OCI-LY3 (cell line): ENCODE measurements around the gene HECTD4.

Experiments used
- H2AFZ ChIP-seq: fragments of 200-600, 300-600 bp; shearing (Covaris generic); 2 replicates; pipeline ENCODE4 v1.6.0; 2014; ENCODE audit warnings: antibody characterized with exemption, low read depth, low read length
- H3K27ac ChIP-seq: fragments of 200-600, 300-600 bp; sonication (generic); 2 replicates; pipeline ENCODE4 v1.5.1; 2014; ENCODE audit warnings: mild to moderate bottlenecking, low read length, moderate library complexity, mixed read lengths
- H3K27me3 ChIP-seq: fragments of 200-600, 300-600 bp; sonication (generic); 2 replicates; pipeline ENCODE4 v1.6.1; 2014; ENCODE audit warnings: low read depth, low read length, mixed read lengths
- H3K36me3 ChIP-seq: fragments of 200-600, 300-600 bp; sonication (generic); replicated peaks from 2 replicates; pipeline ENCODE3; 2014; ENCODE audit warnings: low read depth, low read length, mixed read lengths
- H3K4me1 ChIP-seq: fragments of 300-600, 200-600 bp; sonication (generic); 2 replicates; pipeline ENCODE4 v1.6.1; 2014; ENCODE audit warnings: low read length, mixed read lengths
- H3K4me2 ChIP-seq: fragments of 200-600, 300-600 bp; sonication (generic); 2 replicates; pipeline ENCODE4 v1.6.1; 2014; ENCODE audit warnings: low read length, mixed read lengths
- H3K4me3 ChIP-seq: fragments of 300-600, 200-600 bp; sonication (generic); 2 replicates; pipeline ENCODE4 v1.5.1; 2014; ENCODE audit warnings: antibody characterized with exemption, mild to moderate bottlenecking, low read length, moderate library complexity
- H3K79me2 ChIP-seq: fragments of 300-600, 200-600 bp; shearing (Covaris generic); 2 replicates; pipeline ENCODE4 v1.6.1; 2014; ENCODE audit warnings: mild to moderate bottlenecking, low read length, mixed read lengths
- H3K9ac ChIP-seq: fragments of 300-600, 200-600 bp; shearing (Covaris generic); 2 replicates; pipeline ENCODE4 v1.6.0; 2014; ENCODE audit warnings: mild to moderate bottlenecking, low read length, moderate library complexity
- H3K9me3 ChIP-seq: fragments of 200-600, 300-600 bp; shearing (Covaris generic); 2 replicates; pipeline ENCODE4 v1.6.1; 2014; ENCODE audit warnings: low read length, mixed read lengths; ENCODE audit not compliant: insufficient read depth
- H4K20me1 ChIP-seq: fragments of 200-600, 300-600 bp; sonication (generic); 2 replicates; pipeline ENCODE4 v1.6.1; 2016; ENCODE audit warnings: low read length, mixed read lengths; ENCODE audit not compliant: insufficient read depth
- CTCF ChIP-seq: fragments of 200-600, 300-600 bp; sonication (generic); IDR thresholded peaks from 2 replicates; pipeline ENCODE4 v1.5.1; 2014; ENCODE audit warnings: antibody characterized with exemption, low read length, low read depth
- EZH2phosphoT487 ChIP-seq: fragments of 200-600 bp; shearing (Covaris generic); IDR thresholded peaks from 2 replicates; pipeline ENCODE4 v1.6.1; 2018; ENCODE audit warnings: antibody characterized with exemption, mixed run types, low read depth

HECTD4 gene

GRCh38 chr12:112425582-112426382 is 43.6 kb upstream of the HECTD4 start:
- H3K9ac ChIP-seq = no peak overlapping the region
- no peak overlapping the region for H3K27ac ChIP-seq
- H3K79me2 ChIP-seq = peaks cover 97% of the 10 kb centered on the region
- TF ChIP-seq CTCF = no peak
- peaks cover 13% of the 10 kb centered on the region for H3K36me3 ChIP-seq
- H3K9me3 ChIP-seq = no peaks in the 10 kb centered on the region
- H3K4me3 ChIP-seq = no peak overlapping the region
- no peaks in the 10 kb centered on the region for H3K27me3 ChIP-seq
- H4K20me1 ChIP-seq = peaks cover 34% of the 10 kb centered on the region
- no peak overlapping the region for H2AFZ ChIP-seq
- H3K4me2 ChIP-seq = no peak overlapping the region
- H3K4me1 ChIP-seq = peaks cover under 1% of the 10 kb centered on the region; the same call in 1 of the 2 replicates

GRCh38 chr12:112424126-112424525 is 41.9 kb upstream of the HECTD4 start:
- Histone ChIP-seq H3K4me3 (no peak overlapping the region), H4K20me1 (peaks cover 40% of the 10 kb centered on the region), H3K9me3 (no peaks in the 10 kb centered on the region), H3K4me2 (no peak overlapping the region), H3K9ac (no peak overlapping the region), H3K79me2 (peaks cover 97% of the 10 kb centered on the region), H3K27ac (no peak overlapping the region), H3K36me3 (peaks cover 13% of the 10 kb centered on the region), H3K27me3 (no peaks in the 10 kb centered on the region), H2AFZ (no peak overlapping the region), H3K4me1 (peaks cover 7% of the 10 kb centered on the region; the same call in 1 of the 2 replicates)
- no peak for TF ChIP-seq CTCF
- TF ChIP-seq EZH2phosphoT487 = no peak

GRCh38 chr12:112422531-112422930 is 40.3 kb upstream of the HECTD4 start:
- Histone ChIP-seq H3K27ac (no peak overlapping the region), H2AFZ (no peak overlapping the region), H3K27me3 (no peaks in the 10 kb centered on the region), H3K79me2 (peaks cover 97% of the 10 kb centered on the region), H4K20me1 (peaks cover 40% of the 10 kb centered on the region), H3K9ac (no peak overlapping the region), H3K36me3 (peaks cover 11% of the 10 kb centered on the region), H3K9me3 (no peaks in the 10 kb centered on the region), H3K4me3 (no peak overlapping the region), H3K4me2 (no peak overlapping the region), H3K4me1 (peaks cover 7% of the 10 kb centered on the region; the same call in 1 of the 2 replicates)
- TF ChIP-seq EZH2phosphoT487 (no peak), CTCF (no peak)

DNA sequence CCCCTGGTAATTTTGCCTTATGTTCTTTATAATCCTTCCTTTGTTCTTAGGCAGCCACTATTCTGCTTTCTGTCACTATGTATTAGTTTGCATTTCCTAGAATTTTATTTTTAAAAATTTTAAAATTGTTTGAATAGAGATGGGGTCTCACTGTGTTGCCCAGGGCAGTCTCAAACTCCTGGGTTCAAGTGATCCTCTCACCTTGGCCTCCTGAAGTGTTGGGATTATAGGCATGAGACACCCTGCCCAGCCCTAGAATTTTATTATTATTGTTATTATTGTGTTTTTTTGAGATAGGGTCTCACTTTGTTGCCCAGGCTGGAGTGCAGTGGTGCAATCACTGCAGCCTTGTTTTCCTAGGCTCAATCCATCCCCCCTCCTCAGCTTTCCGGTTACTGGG is 39.1 kb upstream of the HECTD4 start:
- TF ChIP-seq CTCF (no peak), EZH2phosphoT487 (no peak)
- Histone ChIP-seq H2AFZ (no peak overlapping the region), H3K4me2 (no peak overlapping the region), H3K27ac (no peak overlapping the region), H3K79me2 (peaks cover 87% of the 10 kb centered on the region), H3K9ac (no peak overlapping the region), H3K27me3 (no peaks in the 10 kb centered on the region), H3K4me3 (no peak overlapping the region), H4K20me1 (peaks cover 40% of the 10 kb centered on the region), H3K4me1 (peaks cover 7% of the 10 kb centered on the region; the same call in 1 of the 2 replicates), H3K9me3 (no peaks in the 10 kb centered on the region), H3K36me3 (peaks cover 11% of the 10 kb centered on the region)
